K562 (cell line): ENCODE measurements around the gene KCND3. TPM values are rescaled to one million over a fixed set of nuclear protein-coding genes. Genes with fewer than 3 reads are reported as not detected.

Source experiments
- ATF6 ChIP-seq: sonication (generic); formaldehyde crosslinking; IDR thresholded peaks from 2 replicates; pipeline ENCODE4 v1.4.0; 2020; ENCODE audit warnings: mild to moderate bottlenecking, missing genetic modification reagents
- BRD9 ChIP-seq: fragments of 450-650 bp; IDR thresholded peaks from 2 replicates; pipeline ENCODE4 v1.6.1; 2018; ENCODE audit warnings: low read depth; ENCODE audit not compliant: partially characterized antibody
- C11orf30 ChIP-seq: fragments of 450-650 bp; IDR thresholded peaks from 2 replicates; pipeline ENCODE4 v1.6.1; 2016; ENCODE audit warnings: low read depth, mild to moderate bottlenecking
- CBFA2T3 ChIP-seq: fragments of 450-650 bp; IDR thresholded peaks from 2 replicates; pipeline ENCODE4 v1.6.1; 2017
- CBX1 ChIP-seq: sonication (generic); IDR thresholded peaks from 2 replicates; pipeline ENCODE4 v1.6.1; 2016; ENCODE audit warnings: antibody characterized with exemption, low read depth, mild to moderate bottlenecking
- DPF2 ChIP-seq: fragments of 450-650 bp; IDR thresholded peaks from 2 replicates; pipeline ENCODE4 v1.6.1; 2016
- GTF2A2 ChIP-seq: IDR thresholded peaks from 2 replicates; pipeline ENCODE4 v1.6.1; 2016; ENCODE audit warnings: mild to moderate bottlenecking, missing genetic modification characterization, missing compliant biosample characterization
- JUN ChIP-seq, 2 experiments: sonication (generic) in 1 of 2; formaldehyde crosslinking in 1 of 2; IDR thresholded peaks; 2 replicates each; pipeline versions ENCODE4 v1.6.1 to v1.8.0; 2012 to 2022; ENCODE audit warnings: borderline replicate concordance in 2 of 2, mild to moderate bottlenecking in 2 of 2, improper control_type of control experiment in 1 of 2, low read depth in 1 of 2, low read length in 1 of 2, missing genetic modification reagents in 1 of 2
- KLF16 ChIP-seq: IDR thresholded peaks from 2 replicates; pipeline ENCODE4 v1.6.1; 2016; ENCODE audit warnings: antibody characterized with exemption
- MEIS2 ChIP-seq: fragments of 450-650 bp; IDR thresholded peaks from 2 replicates; pipeline ENCODE4 v1.6.1; 2014; ENCODE audit warnings: mild to moderate bottlenecking; ENCODE audit not compliant: partially characterized antibody
- NR2F6 ChIP-seq: fragments of 450-650 bp; formaldehyde crosslinking; IDR thresholded peaks from 2 replicates; pipeline ENCODE4 v1.4.0; 2020; ENCODE audit warnings: mild to moderate bottlenecking
- RAD21 ChIP-seq, 2 experiments: fragments of 250-450 bp in 1 of 2; fragments of 450-650 bp in 1 of 2; sonication (Bioruptor Pico) in 1 of 2; formaldehyde crosslinking in 1 of 2; IDR thresholded peaks in 1 of 2; conservative IDR thresholded peaks in 1 of 2; 2 replicates each; pipeline versions ENCODE4 v1.4.0 to v1.8.0; 2020 to 2022; ENCODE audit warnings: mild to moderate bottlenecking in 2 of 2, moderate library complexity in 1 of 2
- TCF3 ChIP-seq: sonication (generic); formaldehyde crosslinking; IDR thresholded peaks from 2 replicates; pipeline ENCODE4 v1.4.0; 2020; ENCODE audit warnings: mild to moderate bottlenecking, missing genetic modification reagents
- THRAP3 ChIP-seq: fragments of 450-650 bp; IDR thresholded peaks from 2 replicates; pipeline ENCODE4 v1.6.1; 2016; ENCODE audit warnings: mild to moderate bottlenecking, inconsistent platforms, borderline replicate concordance
- THRB ChIP-seq: fragments of 450-650 bp; formaldehyde crosslinking; conservative IDR thresholded peaks from 2 replicates; pipeline ENCODE4 v1.4.0; 2022; ENCODE audit warnings: mild to moderate bottlenecking, missing genetic modification characterization
- ZNF318 ChIP-seq, 2 experiments: fragments of 450-650 bp; IDR thresholded peaks; 2 replicates each; pipeline ENCODE4 v1.6.1; 2016; ENCODE audit warnings: mild to moderate bottlenecking in 2 of 2, borderline replicate concordance in 1 of 2, low read depth in 1 of 2, moderate library complexity in 1 of 2
- ZNF699 ChIP-seq: fragments of 250-450 bp; sonication (Bioruptor Pico); IDR thresholded peaks from 2 replicates; pipeline ENCODE4 v1.8.0; 2021; ENCODE audit warnings: mild to moderate bottlenecking, moderate library complexity; ENCODE audit not compliant: insufficient replicate concordance
- polyA plus RNA-seq, 8 experiments: library from polyadenylated mRNA; depleted of rRNA in 4 of 8; stranded (reverse) in 5 of 8; unstranded in 3 of 8; fragments of >200 nt; fragmentation: Nextera tagmentation in 2 of 8; fragmentation: Illumina TruSeq in 1 of 8; extraction: Ambion mirVana in 2 of 8; extraction: Trizol in 1 of 8; gene quantifications; 2 replicates each; pipeline versions ENCODE4 v1.2.1 to v1.2.3, GENCODE V29; 2011 to 2014; ENCODE audit warnings: inconsistent platforms in 1 of 8, missing spikeins in 1 of 8
- total RNA-seq, 7 experiments: library from RNA; depleted of rRNA in 6 of 7; stranded (reverse); fragments of >200 nt in 6 of 7; fragmentation: Illumina TruSeq in 2 of 7; extraction: Trizol in 2 of 7; gene quantifications; 2 replicates each; pipeline versions ENCODE4 v1.2.1 to v1.2.3, GENCODE V29; 2011 to 2021; ENCODE audit warnings: low replicate concordance in 1 of 7

Gene KCND3
- total and polyA plus RNA-seq, 9 of the 15 experiments (the other 6 are each of a cell fraction or from before 2014, with no cell fraction given) = not detected

GRCh38 chr1:111747282-111747734 lies 242.2 kb downstream of the KCND3 start (continued):
- TF ChIP-seq ZNF318 (IDR thresholded peaks at IDR 0.05; ENCODE audit: borderline replicate concordance in 1 of 2, low read depth in 1 of 2) (no peak), THRAP3 (0 out of 2 replicates have a peak, but pooled peaks have one; percentile 22), GTF2A2 (tag) (no peak), RAD21 (CRISPR knock-in tag; conservative IDR thresholded peaks at IDR 0.05 in 1 of 2, IDR thresholded peaks at IDR 0.05 in 1 of 2) (peak; percentile 77 to 96), DPF2 (peak; percentile 41; the same call in 1 of the 2 replicates), C11orf30 (no peak), CBX1 (peak; percentile 92; the same call in 1 of the 2 replicates), ZNF699 (CRISPR knock-in tag) (no peak), NR2F6 (CRISPR knock-in tag) (no peak), BRD9 (no peak), MEIS2 (no peak), CBFA2T3 (no peak), THRB (CRISPR knock-in tag) (no peak), JUN (IDR thresholded peaks at IDR 0.05; ENCODE audit: borderline replicate concordance, low read depth, low read length) (peak; percentile 41; the same call in 1 of the 2 replicates), JUN (CRISPR knock-in tag; IDR thresholded peaks at IDR 0.05; ENCODE audit: borderline replicate concordance) (no peak), KLF16 (peak; percentile 25; the same call in 1 of the 2 replicates), TCF3 (CRISPR knock-in tag) (no peak; the same call in 1 of the 2 replicates), ATF6 (CRISPR knock-in tag) (no peak)
